ENCODE data around the gene PEMT. TPM values are rescaled to one million over a fixed set of nuclear protein-coding genes. Genes with fewer than 3 reads are reported as not detected.
A peak's percentile ranks its signal among the peaks of the same experiment; 100 is the strongest.

The PEMT gene
- total and polyA plus RNA-seq, 2 of the 8 experiments (the other 6 are each of a cell fraction or from before 2014, with no cell fraction given) = 42.0 to 118 TPM

- no peak overlapping the region for H3K27ac ChIP-seq (ENCODE audit: low read depth, low read length)
- 77% methylated on average over 4 of the region's 4 CpGs; no CpG with 5 or more reads in 1 of the 2 experiments for WGBS, 2 experiments (ENCODE audit: extremely low coverage in 1 of 2, insufficient coverage in 1 of 2, insufficient read length in 1 of 2, insufficient replicate concordance in 2 of 2, low coverage in 1 of 2, low lambda C conversion rate in 2 of 2, missing lambda C conversion rate in 1 of 2)
- H4K20me1 ChIP-seq (replicated peaks in 1 of 2; ENCODE audit: control insufficient read depth in 1 of 2, insufficient read depth in 2 of 2, low read length in 2 of 2) = peaks cover 0 to 4% of the 10 kb centered on the region in 2 experiments
- peaks cover 0 to 7% of the 10 kb centered on the region in 2 experiments; a peak in 2 of 4 replicates for H3K9me3 ChIP-seq (ENCODE audit: insufficient read depth in 2 of 2, low read depth in 1 of 2, low read length in 1 of 2)
- H3K4me2 ChIP-seq (ENCODE audit: insufficient read depth in 1 of 2, low read depth in 2 of 2, low read length in 2 of 2) = no peak overlapping the region
- no peak overlapping the region for H3K9ac ChIP-seq (replicated peaks in 1 of 4; ENCODE audit: extremely low read depth in 1 of 4, low read depth in 3 of 4, low read length in 3 of 4)
- no peak overlapping the region; the same call in 1 of the 2 replicates for H2AK5ac ChIP-seq (ENCODE audit: low read depth, low read length)
- no peaks in the 10 kb centered on the region for H3K79me1 ChIP-seq (ENCODE audit: low read depth, low read length)
- H2AFZ ChIP-seq (ENCODE audit: low read length) = no peak overlapping the region
- POLR2A ChIA-PET (ENCODE audit: partially characterized antibody) = no interaction called here
- no peak overlapping the region for H2BK120ac ChIP-seq (replicated peaks; ENCODE audit: low read depth, low read length)
- no peak overlapping the region for H3K23ac ChIP-seq (ENCODE audit: insufficient read length)
- no peak overlapping the region for H2BK5ac ChIP-seq (ENCODE audit: low read depth, low read length)
- H3K27me3 ChIP-seq (replicated peaks in 1 of 4; ENCODE audit: control insufficient read depth in 3 of 4, extremely low read depth in 1 of 4, insufficient read depth in 3 of 4, low read length in 3 of 4) = no peaks in the 10 kb centered on the region; a peak in 2 of 7 replicates
- peak overlapping the region; percentile 93 for H3K56ac ChIP-seq (replicated peaks; ENCODE audit: insufficient read length, low read depth, low read length)
- H3K4me3 ChIP-seq (ENCODE audit: extremely low read depth in 1 of 4, insufficient read depth in 2 of 4, low read depth in 3 of 4, low read length in 4 of 4) = no peak overlapping the region
- no peaks in the 10 kb centered on the region for H3K36me3 ChIP-seq (ENCODE audit: control insufficient read depth in 2 of 4, insufficient read depth in 4 of 4, low read length in 3 of 4)
- H4K8ac ChIP-seq (ENCODE audit: extremely low read depth, insufficient read depth, low read length) = no peak overlapping the region
- no peaks in the 10 kb centered on the region for H3K79me2 ChIP-seq (ENCODE audit: control insufficient read depth in 1 of 2, insufficient read depth in 2 of 2, low read length in 2 of 2)
- H4K91ac ChIP-seq (replicated peaks; ENCODE audit: insufficient read length, low read length) = no peak overlapping the region
- no peaks in the 10 kb centered on the region for H3K4me1 ChIP-seq (replicated peaks in 1 of 4; ENCODE audit: control insufficient read depth in 3 of 4, insufficient read depth in 4 of 4, low read length in 3 of 4)
- no peak overlapping the region for H4K5ac ChIP-seq (ENCODE audit: insufficient read length, low read depth, low read length)
- H3K18ac ChIP-seq (ENCODE audit: extremely low read depth, low read length) = no peak overlapping the region
- DNase-seq (ENCODE audit: low read depth in 1 of 2, low spot score in 2 of 2) = no peak
- H2BK12ac ChIP-seq (ENCODE audit: low read depth, low read length) = no peak overlapping the region
- H3K14ac ChIP-seq (ENCODE audit: insufficient read length) = no peak overlapping the region
- H2BK15ac ChIP-seq (ENCODE audit: low read length) = no peak overlapping the region
- no peak overlapping the region for H3K4ac ChIP-seq (replicated peaks; ENCODE audit: insufficient read length, low read depth, low read length)
- FAIRE-seq = no peak
- H2BK20ac ChIP-seq (ENCODE audit: low read length) = no peak overlapping the region
- H3K23me2 ChIP-seq (ENCODE audit: low read depth, low read length) = peaks cover 5% of the 10 kb centered on the region; the same call in 1 of the 2 replicates
- CTCF ChIA-PET (ENCODE audit: partially characterized antibody) = no interaction called here
- TF ChIP-seq CBX8 (IDR thresholded peaks at IDR 0.05; ENCODE audit: borderline replicate concordance, low read depth, low read length) (no peak), HDAC6 (IDR thresholded peaks at IDR 0.05; ENCODE audit: low read depth, low read length) (no peak), CTBP2 (IDR thresholded peaks at IDR 0.05; ENCODE audit: borderline replicate concordance, insufficient read depth, insufficient read length, low read length) (no peak), SP1 (IDR thresholded peaks at IDR 0.05; ENCODE audit: low read depth, low read length) (no peak), CHD2 (IDR thresholded peaks at IDR 0.05; ENCODE audit: low read length) (no peak), SRF (IDR thresholded peaks at IDR 0.05; ENCODE audit: low read depth, low read length) (no peak), MAFK (IDR thresholded peaks at IDR 0.05; ENCODE audit: low read depth, low read length) (no peak), SIX5 (IDR thresholded peaks at IDR 0.05; ENCODE audit: low read depth, low read length) (no peak), ATF3 (IDR thresholded peaks at IDR 0.05; ENCODE audit: insufficient read depth, low read depth, low read length) (no peak), HDAC2 (IDR thresholded peaks at IDR 0.05; ENCODE audit: borderline replicate concordance in 1 of 2, low read depth in 2 of 2, low read length in 2 of 2) (no peak), ZNF274 (IDR thresholded peaks at IDR 0.05; ENCODE audit: borderline replicate concordance, extremely low read depth, low read length) (no peak), NRF1 (IDR thresholded peaks at IDR 0.05; ENCODE audit: low read depth, low read length) (no peak), JUN (IDR thresholded peaks at IDR 0.05; ENCODE audit: low read depth, low read length) (no peak), SIRT6 (IDR thresholded peaks at IDR 0.05; ENCODE audit: low read length) (no peak), JUND (IDR thresholded peaks at IDR 0.05; ENCODE audit: low read length) (no peak)
These were observed 131.5 kb downstream of the PEMT start for GRCh38 chr17:17460038-17460437.

All from H1 (cell line).